ENCODE results near the gene GLIS1. TPM values are rescaled to one million over a fixed set of nuclear protein-coding genes. Genes with fewer than 3 reads are reported as not detected.

GLIS1 gene
- polyA plus RNA-seq, 3 donors, result not detected

DNA sequence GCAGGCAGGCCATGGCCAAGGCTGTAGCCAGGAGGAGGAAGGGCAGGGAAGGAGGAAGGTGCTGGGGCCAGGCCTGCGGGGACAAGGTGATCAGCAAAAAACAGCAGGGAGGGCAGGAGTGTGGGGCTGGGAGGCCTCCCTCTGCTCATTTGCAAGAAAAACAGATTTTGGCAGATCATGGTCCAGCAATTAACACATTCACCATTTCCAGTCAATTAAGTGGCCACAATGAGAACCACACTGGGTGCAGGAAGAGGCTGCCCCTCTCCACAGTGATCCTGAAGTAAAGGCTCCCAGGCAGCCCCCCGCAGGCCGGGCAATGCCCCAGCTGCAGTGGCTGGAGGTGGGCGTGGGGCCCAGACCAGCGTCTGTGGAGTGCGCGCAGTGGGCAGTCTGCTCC, 225.1 kb downstream of the GLIS1 start:
- WGBS (ENCODE audit: insufficient coverage), result 98% methylated on average over 6 of the region's 7 CpGs
- TF ChIP-seq, protein P1, sequence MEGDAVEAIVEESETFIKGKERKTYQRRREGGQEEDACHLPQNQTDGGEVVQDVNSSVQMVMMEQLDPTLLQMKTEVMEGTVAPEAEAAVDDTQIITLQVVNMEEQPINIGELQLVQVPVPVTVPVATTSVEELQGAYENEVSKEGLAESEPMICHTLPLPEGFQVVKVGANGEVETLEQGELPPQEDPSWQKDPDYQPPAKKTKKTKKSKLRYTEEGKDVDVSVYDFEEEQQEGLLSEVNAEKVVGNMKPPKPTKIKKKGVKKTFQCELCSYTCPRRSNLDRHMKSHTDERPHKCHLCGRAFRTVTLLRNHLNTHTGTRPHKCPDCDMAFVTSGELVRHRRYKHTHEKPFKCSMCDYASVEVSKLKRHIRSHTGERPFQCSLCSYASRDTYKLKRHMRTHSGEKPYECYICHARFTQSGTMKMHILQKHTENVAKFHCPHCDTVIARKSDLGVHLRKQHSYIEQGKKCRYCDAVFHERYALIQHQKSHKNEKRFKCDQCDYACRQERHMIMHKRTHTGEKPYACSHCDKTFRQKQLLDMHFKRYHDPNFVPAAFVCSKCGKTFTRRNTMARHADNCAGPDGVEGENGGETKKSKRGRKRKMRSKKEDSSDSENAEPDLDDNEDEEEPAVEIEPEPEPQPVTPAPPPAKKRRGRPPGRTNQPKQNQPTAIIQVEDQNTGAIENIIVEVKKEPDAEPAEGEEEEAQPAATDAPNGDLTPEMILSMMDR (IDR thresholded peaks at IDR 0.05), result no peak

DNA sequence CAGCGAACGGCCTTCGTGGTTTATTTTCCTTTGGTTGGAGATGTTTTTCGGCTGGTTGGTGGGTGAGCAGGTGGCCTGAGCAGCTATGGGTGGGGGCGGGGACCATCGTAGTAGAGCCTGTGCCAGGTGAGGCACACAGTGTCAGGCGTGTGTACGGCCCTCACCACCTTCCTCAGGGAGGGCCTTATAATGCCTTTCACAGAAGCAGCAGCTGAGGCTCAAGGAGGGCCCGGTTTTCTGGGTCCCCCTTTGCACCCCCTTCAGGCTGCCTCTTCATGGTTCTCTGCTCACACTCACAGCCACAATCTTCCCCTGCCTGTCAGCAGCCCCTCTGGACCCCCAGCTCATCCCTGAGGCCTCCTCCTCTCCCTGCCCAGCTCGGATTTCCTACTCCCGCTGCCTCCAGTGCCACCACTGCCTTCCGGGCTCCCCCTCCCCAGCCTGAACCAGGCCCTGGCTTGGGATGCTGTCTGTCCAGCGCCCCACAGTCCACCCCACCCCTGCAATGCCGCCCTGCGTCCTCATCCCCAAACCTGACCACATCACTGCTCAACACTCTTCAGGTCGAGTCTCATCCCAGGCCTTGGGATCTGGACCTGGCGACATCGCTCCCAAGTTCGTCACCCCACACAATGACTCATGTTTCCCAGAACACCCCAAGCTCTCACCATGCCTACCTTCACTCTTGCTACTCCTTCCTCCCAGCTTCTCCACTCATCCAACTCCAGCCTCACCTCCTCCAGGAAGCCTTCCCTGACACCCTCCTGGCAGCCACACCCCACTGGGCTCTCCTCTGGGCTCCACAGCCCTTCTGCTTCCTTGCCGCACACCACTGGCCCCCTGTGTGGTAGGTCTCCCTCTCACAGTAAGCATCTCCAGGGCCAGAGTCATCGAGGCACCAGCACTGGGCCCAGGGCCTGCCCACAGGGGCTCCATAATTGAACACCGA, 225.9 kb downstream of the GLIS1 start:
- intact Hi-C loops (cut with micrococcal nuclease), result no loop called here
- TF ChIP-seq, protein P1 (IDR thresholded peaks at IDR 0.05), result no peak
- H2AFZ ChIP-seq (ENCODE audit: insufficient read depth, low read depth, low read length, poor library complexity, severe bottlenecking), result no peak overlapping the region

More for the DNA sequence above, 225.1 kb downstream of the GLIS1 start:
- Histone ChIP-seq H3K4me2 (replicated peaks; ENCODE audit: extremely low read depth, low read length, poor library complexity, severe bottlenecking) (no peak overlapping the region), H3K4me3 (replicated peaks in 1 of 3; ENCODE audit: low read depth in 2 of 3, low read length in 3 of 3) (no peak overlapping the region), H3K27ac (ENCODE audit: low read depth in 1 of 2, low read length in 2 of 2) (no peak overlapping the region), H3K79me2 (ENCODE audit: insufficient read depth, low read length) (no peaks in the 10 kb centered on the region), H3K9me3 (replicated peaks in 1 of 2; ENCODE audit: control insufficient read depth in 1 of 2, insufficient read depth in 1 of 2, low read length in 2 of 2) (no peaks in the 10 kb centered on the region), H3K36me3 (replicated peaks in 1 of 2; ENCODE audit: control insufficient read depth in 1 of 2, insufficient read depth in 2 of 2, low read length in 2 of 2) (no peaks in the 10 kb centered on the region), H3K4me1 (ENCODE audit: control insufficient read depth in 1 of 2, insufficient read depth in 2 of 2, low read length in 2 of 2) (no peaks in the 10 kb centered on the region), H2AFZ (ENCODE audit: insufficient read depth, low read depth, low read length, poor library complexity, severe bottlenecking) (no peak overlapping the region), H4K20me1 (ENCODE audit: insufficient read depth, low read length) (no peaks in the 10 kb centered on the region), H3K9ac (ENCODE audit: insufficient read depth, low read length, poor library complexity, severe bottlenecking) (no peak overlapping the region), H3K27me3 (ENCODE audit: control insufficient read depth in 2 of 2, insufficient read depth in 2 of 2, low read length in 2 of 2) (no peaks in the 10 kb centered on the region)
- no peaks in the 10 kb centered on the region for H3K9me3 Mint-ChIP-seq
- H3K36me3 Mint-ChIP-seq, result no peaks in the 10 kb centered on the region
- H3K4me1 Mint-ChIP-seq, result peaks cover 5% of the 10 kb centered on the region
- no peak overlapping the region for H3K4me3 Mint-ChIP-seq
- DNase-seq, result no peak
- H3K27ac Mint-ChIP-seq, result no peak overlapping the region
- H3K27me3 Mint-ChIP-seq (ENCODE audit: low read depth in 3 of 3), result peaks cover 1 to 7% (median 7%) of the 10 kb centered on the region in 3 donors
- intact Hi-C loops (cut with micrococcal nuclease), result no loop called here

More for the DNA sequence above, 225.9 kb downstream of the GLIS1 start:
- Histone ChIP-seq H3K27me3 (ENCODE audit: control insufficient read depth in 2 of 2, insufficient read depth in 2 of 2, low read length in 2 of 2) (no peaks in the 10 kb centered on the region), H3K4me3 (replicated peaks in 1 of 3; ENCODE audit: low read depth in 2 of 3, low read length in 3 of 3) (no peak overlapping the region), H3K9ac (ENCODE audit: insufficient read depth, low read length, poor library complexity, severe bottlenecking) (no peak overlapping the region), H4K20me1 (ENCODE audit: insufficient read depth, low read length) (no peaks in the 10 kb centered on the region), H3K4me1 (ENCODE audit: control insufficient read depth in 1 of 2, insufficient read depth in 2 of 2, low read length in 2 of 2) (no peaks in the 10 kb centered on the region), H3K27ac (ENCODE audit: low read depth in 1 of 2, low read length in 2 of 2) (no peak overlapping the region), H3K4me2 (replicated peaks; ENCODE audit: extremely low read depth, low read length, poor library complexity, severe bottlenecking) (no peak overlapping the region), H3K36me3 (replicated peaks in 1 of 2; ENCODE audit: control insufficient read depth in 1 of 2, insufficient read depth in 2 of 2, low read length in 2 of 2) (no peaks in the 10 kb centered on the region), H3K9me3 (replicated peaks in 1 of 2; ENCODE audit: control insufficient read depth in 1 of 2, insufficient read depth in 1 of 2, low read length in 2 of 2) (no peaks in the 10 kb centered on the region), H3K79me2 (ENCODE audit: insufficient read depth, low read length) (no peaks in the 10 kb centered on the region)
- DNase-seq, result no peak
- 90% methylated on average over 19 of the region's 22 CpGs for WGBS (ENCODE audit: insufficient coverage)
- no peaks in the 10 kb centered on the region for H3K9me3 Mint-ChIP-seq
- no peaks in the 10 kb centered on the region for H3K36me3 Mint-ChIP-seq
- H3K27ac Mint-ChIP-seq, result no peak overlapping the region
- no peak overlapping the region for H3K4me3 Mint-ChIP-seq
- H3K4me1 Mint-ChIP-seq, result peaks cover 5% of the 10 kb centered on the region
- H3K27me3 Mint-ChIP-seq (ENCODE audit: low read depth in 3 of 3), result peaks cover 0 to 7% (median 7%) of the 10 kb centered on the region in 3 donors
